Esophagus (tissue), 2 donors: ENCODE results near the gene EPN3. TPM values are rescaled to one million over a fixed set of nuclear protein-coding genes. Genes with fewer than 3 reads are reported as not detected.

Experiments
- H3K27ac ChIP-seq, 2 donors: one replicate each; pipeline ENCODE4 v1.5.1; 2013; ENCODE audit warnings: low read depth in 2 of 2, mild to moderate bottlenecking in 2 of 2, inconsistent platforms in 1 of 2, low read length in 1 of 2, moderate library complexity in 1 of 2
- H3K27me3 ChIP-seq, 2 donors: one replicate each; pipeline ENCODE4 v1.6.1; 2013; ENCODE audit warnings: low read length in 2 of 2, control low read depth in 1 of 2, mild to moderate bottlenecking in 1 of 2; ENCODE audit not compliant: insufficient read depth in 2 of 2, control insufficient read depth in 1 of 2
- H3K36me3 ChIP-seq, 2 donors: one replicate each; pipeline ENCODE4 v1.6.1; 2013; ENCODE audit warnings: low read length in 1 of 2; ENCODE audit not compliant: control insufficient read depth in 2 of 2, insufficient read depth in 2 of 2
- H3K4me1 ChIP-seq, 2 donors: one replicate each; pipeline ENCODE4 v1.6.1; 2013; ENCODE audit warnings: low read length in 1 of 2; ENCODE audit not compliant: control insufficient read depth in 2 of 2, insufficient read depth in 2 of 2
- H3K4me3 ChIP-seq, 2 donors: one replicate each; pipeline ENCODE4 v1.5.1; 2013; ENCODE audit warnings: low read length in 2 of 2, mild to moderate bottlenecking in 2 of 2, low read depth in 1 of 2, moderate library complexity in 1 of 2
- H3K9me3 ChIP-seq, 2 donors: one replicate each; pipeline ENCODE4 v1.6.1; 2013; ENCODE audit warnings: mild to moderate bottlenecking in 2 of 2, low read depth in 1 of 2, low read length in 1 of 2, moderate library complexity in 1 of 2; ENCODE audit not compliant: control insufficient read depth in 2 of 2, insufficient read depth in 1 of 2
- WGBS, 2 donors: extraction: QIAGEN DNeasy Blood & Tissue Kit; methylation state at CpG; one replicate each; pipeline ENCODE4 v1.1.7; 2013; 5-methylcytosine and 5-hydroxymethylcytosine counted together
- polyA plus RNA-seq, 2 donors: library from polyadenylated mRNA; stranded (reverse); fragments of 200-250 nt; gene quantifications; one replicate each; pipeline ENCODE4 v1.2.3, GENCODE V29; 2013
- donor health status: healthy with polysubstance abuse.
- donor health status: Bipolar disorder and iron deficiency.

Gene EPN3
- polyA plus RNA-seq, 2 donors = 40.5 to 59.8 TPM

DNA sequence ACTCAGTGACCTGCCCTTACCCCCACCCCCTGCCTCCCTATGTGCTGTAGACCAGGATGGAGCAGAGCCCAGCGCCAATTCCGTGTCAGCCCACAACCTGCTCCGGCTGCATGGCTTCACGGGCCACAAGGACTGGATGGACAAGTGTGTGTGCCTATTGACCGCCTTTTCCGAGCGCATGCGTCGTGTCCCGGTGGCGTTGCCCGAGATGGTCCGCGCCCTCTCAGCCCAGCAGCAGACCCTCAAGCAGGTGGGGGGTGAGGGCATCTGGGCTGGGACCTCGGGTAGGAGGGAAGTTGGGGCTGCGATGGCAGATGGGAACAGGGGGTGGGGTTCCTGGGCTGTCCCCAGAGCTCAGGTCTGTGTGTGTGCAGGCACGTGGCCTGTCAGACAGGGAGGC is 21.7 kb downstream of the EPN3 start:
- WGBS, 2 donors = 92 to 94% methylated on average over 17 of the region's 17 CpGs
- peaks cover 0 to 14% of the 10 kb centered on the region in 2 donors for H3K36me3 ChIP-seq
- no peak overlapping the region for H3K27ac ChIP-seq
- H3K4me1 ChIP-seq = peaks cover under 1 to 6% of the 10 kb centered on the region in 2 donors
- H3K27me3 ChIP-seq = peaks cover 0 to 6% of the 10 kb centered on the region in 2 donors
- H3K4me3 ChIP-seq = no peak overlapping the region
- no peaks in the 10 kb centered on the region for H3K9me3 ChIP-seq

DNA sequence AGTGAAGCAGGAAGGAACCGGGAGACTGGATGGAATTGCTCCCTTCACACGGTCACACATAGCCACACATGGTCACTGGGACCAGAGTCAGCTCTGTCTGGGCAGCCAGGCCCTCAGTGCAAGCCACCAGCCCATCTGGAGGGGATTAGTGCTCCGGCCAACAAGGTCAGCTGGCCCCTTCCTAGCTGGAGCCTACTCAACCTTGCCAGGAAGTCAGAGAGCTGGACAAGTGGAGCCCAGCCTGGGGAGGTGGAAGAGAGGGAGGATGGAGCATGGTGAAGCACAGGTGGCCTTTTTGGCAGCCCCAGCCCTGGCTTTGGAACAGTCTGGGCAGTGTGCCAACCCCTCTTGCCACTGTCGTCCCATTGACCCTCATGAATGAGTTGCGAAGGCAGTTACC is 24.3 kb downstream of the EPN3 start:
- no peaks in the 10 kb centered on the region for H3K9me3 ChIP-seq
- H3K4me3 ChIP-seq = no peak overlapping the region
- no peak overlapping the region for H3K27ac ChIP-seq
- peaks cover 12 to 13% of the 10 kb centered on the region in 2 donors for H3K4me1 ChIP-seq
- H3K36me3 ChIP-seq = peaks cover 0 to 9% of the 10 kb centered on the region in 2 donors
- 61 to 68% methylated on average over 4 to 5 of the region's 5 CpGs for WGBS, 2 donors
- peaks cover 0 to 26% of the 10 kb centered on the region in 2 donors for H3K27me3 ChIP-seq

DNA sequence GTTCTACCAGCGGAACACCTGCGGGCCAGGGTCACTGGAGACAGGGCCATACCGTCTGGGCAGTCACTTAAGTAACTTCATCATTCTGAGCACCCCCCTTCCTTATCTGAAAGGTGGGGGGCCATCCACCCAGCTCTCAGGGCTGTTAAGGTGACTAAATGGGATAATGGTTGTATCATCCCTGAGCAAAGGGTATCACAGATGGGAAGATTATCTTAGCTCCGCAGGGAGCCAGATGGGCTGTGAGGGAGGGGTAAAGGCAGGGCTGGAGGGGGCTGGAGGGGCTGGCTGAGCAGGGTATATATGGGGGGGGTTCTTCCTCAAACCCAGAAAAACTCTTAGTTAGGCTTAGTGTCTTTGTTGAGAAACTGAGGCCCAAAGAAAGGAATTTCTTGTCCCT is 25.1 kb downstream of the EPN3 start:
- 87 to 94% methylated on average over 4 of the region's 4 CpGs for WGBS, 2 donors
- no peak overlapping the region for H3K4me3 ChIP-seq
- H3K27ac ChIP-seq = no peak overlapping the region
- H3K27me3 ChIP-seq = peaks cover 0 to 31% of the 10 kb centered on the region in 2 donors
- no peaks in the 10 kb centered on the region for H3K9me3 ChIP-seq
- peaks cover 12 to 13% of the 10 kb centered on the region in 2 donors for H3K4me1 ChIP-seq
- peaks cover 0 to 9% of the 10 kb centered on the region in 2 donors for H3K36me3 ChIP-seq

DNA sequence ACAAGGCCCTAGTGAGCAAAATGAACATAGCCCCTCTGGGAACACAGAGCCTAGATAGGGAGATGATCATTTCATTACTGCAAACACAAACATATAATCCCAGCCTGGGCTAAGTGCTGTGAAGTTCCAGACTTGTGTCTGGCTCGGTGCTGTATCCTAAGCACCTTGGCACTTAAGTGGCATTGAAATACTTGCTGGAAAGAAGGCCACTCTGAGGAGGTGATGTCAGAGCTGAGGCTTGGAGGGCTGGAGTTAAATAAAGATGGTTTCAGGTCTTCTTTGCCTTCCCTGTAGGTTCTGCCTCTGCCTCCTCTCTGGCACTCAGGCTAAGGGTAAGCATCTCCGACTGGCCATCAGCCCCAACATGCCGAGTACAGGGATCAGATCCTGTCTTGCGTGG is 25.6 kb downstream of the EPN3 start:
- WGBS, 2 donors = 74 to 75% methylated on average over 4 of the region's 4 CpGs
- peaks cover 0 to 31% of the 10 kb centered on the region in 2 donors for H3K27me3 ChIP-seq
- H3K4me3 ChIP-seq = no peak overlapping the region
- H3K9me3 ChIP-seq = no peaks in the 10 kb centered on the region
- no peak overlapping the region for H3K27ac ChIP-seq
- H3K4me1 ChIP-seq = peaks cover 12 to 13% of the 10 kb centered on the region in 2 donors
- peaks cover 0 to 9% of the 10 kb centered on the region in 2 donors for H3K36me3 ChIP-seq

DNA sequence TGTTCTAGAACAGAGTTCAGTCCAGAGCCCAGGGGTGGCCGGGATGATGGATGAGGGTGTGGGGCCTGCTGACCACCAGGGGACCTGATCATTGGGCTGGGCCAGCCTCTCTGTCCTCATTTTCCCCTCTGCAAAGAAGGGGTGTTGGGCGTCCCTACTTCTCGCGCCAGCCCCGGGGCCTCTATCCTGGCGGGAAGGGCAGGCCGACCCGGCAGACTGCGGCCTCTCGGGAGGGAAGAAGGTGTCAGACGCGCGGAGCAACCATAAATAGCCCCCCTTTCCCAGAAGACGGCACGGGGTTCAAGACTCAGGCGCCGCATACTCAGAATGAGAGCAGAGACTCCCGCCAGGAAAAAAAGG is 26.0 kb downstream of the EPN3 start:
- peaks cover 0 to 31% of the 10 kb centered on the region in 2 donors for H3K27me3 ChIP-seq
- H3K27ac ChIP-seq = no peak overlapping the region
- H3K4me1 ChIP-seq = peaks cover 12 to 13% of the 10 kb centered on the region in 2 donors
- peaks cover 0 to 9% of the 10 kb centered on the region in 2 donors for H3K36me3 ChIP-seq
- H3K4me3 ChIP-seq = no peak overlapping the region
- no peaks in the 10 kb centered on the region for H3K9me3 ChIP-seq
- WGBS, 2 donors = 30 to 31% methylated on average over 18 of the region's 18 CpGs

DNA sequence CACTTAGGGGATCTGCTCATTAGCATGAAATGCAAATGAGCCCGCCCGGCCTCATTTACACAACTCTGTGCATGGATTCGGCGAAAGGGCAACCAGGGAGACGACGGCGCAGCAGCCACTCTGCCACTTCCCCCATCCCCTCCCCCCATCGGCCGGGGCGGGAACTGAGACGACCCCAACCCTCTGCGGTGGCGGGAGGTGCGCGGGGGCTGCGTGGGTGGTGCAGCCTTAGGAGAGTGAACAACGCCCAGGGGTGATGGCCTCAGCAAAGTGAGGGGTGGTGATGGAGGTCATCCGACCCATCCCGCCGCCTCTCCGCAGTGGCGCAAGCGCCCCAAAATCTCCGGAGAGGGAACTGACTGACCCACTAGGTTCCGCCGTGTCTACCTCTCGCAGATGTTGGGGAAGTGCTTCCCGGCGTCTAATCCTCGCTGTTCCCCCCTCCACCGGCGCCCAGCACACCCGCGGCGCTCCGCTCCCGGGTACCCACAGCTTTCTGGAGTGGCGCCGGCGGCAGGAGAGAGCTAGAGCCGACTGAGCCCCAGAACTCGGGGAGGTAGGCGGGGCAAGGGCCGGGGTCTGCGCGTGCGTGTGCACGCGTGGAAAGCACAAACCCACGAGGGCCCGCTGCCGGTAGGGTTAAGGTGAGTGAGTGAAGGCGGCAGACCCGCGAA is 26.5 kb downstream of the EPN3 start:
- peaks cover 0 to 31% of the 10 kb centered on the region in 2 donors for H3K27me3 ChIP-seq

DNA sequence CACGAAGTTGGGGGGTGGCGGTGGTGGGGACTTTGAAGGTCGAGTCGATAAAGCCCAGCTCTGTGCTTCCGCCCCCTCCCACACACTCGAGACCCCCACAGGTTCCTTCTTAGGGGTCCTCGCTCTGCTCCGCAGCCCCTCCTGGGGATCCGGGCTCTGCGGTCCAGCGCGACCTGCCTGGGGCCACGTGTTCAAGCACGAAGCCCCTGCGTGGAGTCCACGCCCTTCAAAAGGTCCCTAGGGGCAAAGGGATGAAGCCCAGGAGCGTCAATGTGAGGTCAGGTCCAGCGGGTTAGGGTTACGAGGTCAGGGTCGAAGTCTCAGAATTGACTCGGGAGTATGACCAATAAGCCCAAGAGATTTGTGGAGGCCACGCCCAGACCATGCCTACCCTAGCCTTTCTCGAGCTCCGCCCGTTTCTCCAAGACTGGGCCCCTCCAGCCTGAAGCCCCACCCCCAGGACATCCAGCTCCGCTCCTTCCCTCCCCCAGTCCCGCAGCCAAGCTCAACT is 27.2 kb downstream of the EPN3 start:
- H3K27ac ChIP-seq = no peak overlapping the region
- 6 to 7% methylated on average over 27 of the region's 27 CpGs for WGBS, 2 donors
- H3K4me1 ChIP-seq = peaks cover 12 to 13% of the 10 kb centered on the region in 2 donors
- H3K36me3 ChIP-seq = peaks cover 0 to 5% of the 10 kb centered on the region in 2 donors
- peaks cover 0 to 31% of the 10 kb centered on the region in 2 donors for H3K27me3 ChIP-seq
- H3K4me3 ChIP-seq = peak overlapping the region; percentile 40 to 48
- no peaks in the 10 kb centered on the region for H3K9me3 ChIP-seq

More for the DNA sequence above, 26.5 kb downstream of the EPN3 start:
- 3 to 4% methylated on average over 50 to 55 of the region's 55 CpGs for WGBS, 2 donors
- Histone ChIP-seq H3K9me3 (no peaks in the 10 kb centered on the region), H3K36me3 (peaks cover 0 to 9% of the 10 kb centered on the region in 2 donors), H3K4me1 (peaks cover 12 to 13% of the 10 kb centered on the region in 2 donors), H3K27ac (no peak overlapping the region), H3K4me3 (peak overlapping the region in 1 of 2 donors; percentile 8)

DNA sequence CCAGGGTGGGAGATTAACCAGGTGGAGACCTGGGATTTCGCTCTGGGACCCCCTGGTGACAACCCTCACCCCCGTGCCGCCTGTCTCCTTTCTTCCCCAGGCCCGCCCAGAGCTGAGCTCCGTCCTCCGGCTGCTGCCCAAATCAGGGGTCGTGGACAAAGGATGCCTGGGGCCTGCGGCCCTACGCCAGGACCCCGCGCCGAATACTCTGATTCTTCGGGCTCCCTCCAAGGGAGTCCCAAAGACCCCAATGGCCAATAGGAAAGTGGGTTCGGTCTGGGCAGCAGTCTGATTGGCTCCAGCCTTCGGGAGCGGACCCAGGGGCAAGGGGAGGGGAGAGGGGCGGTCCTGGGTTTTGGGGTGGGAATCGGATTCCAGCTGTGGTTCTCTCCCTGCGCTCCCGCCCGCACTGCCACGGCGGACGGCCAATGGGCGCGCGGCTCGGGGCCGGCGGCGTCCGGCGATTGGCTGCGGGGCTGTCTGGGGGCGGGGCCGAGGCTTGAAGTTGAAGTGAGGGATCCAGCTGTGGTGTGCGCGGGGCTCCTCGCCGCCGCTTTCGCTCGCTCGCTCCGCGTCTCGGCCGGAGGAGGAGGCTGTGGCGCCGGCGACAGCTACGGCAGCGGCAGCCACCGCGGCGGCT is 27.8 kb downstream of the EPN3 start, which contains the start of gene CACNA1G:
Gene CACNA1G, plus strand, starts transcription at position 531 of the 640 bp plus-strand sequence. CDS start 745 bp downstream, outside the sequence.
- Histone ChIP-seq H3K27ac (no peak within 1 kb of the TSS), H3K27me3 (peaks cover 0 to 31% of the 10 kb centered on the region in 2 donors), H3K4me3 (peak within 1 kb of the TSS; percentile 40 to 48), H3K4me1 (peaks cover 12 to 13% of the 10 kb centered on the region in 2 donors), H3K9me3 (no peaks in the 10 kb centered on the region), H3K36me3 (no peaks in the 10 kb centered on the region)
- 1 to 3% methylated on average over 22 to 56 of the region's 56 CpGs for WGBS, 2 donors

DNA sequence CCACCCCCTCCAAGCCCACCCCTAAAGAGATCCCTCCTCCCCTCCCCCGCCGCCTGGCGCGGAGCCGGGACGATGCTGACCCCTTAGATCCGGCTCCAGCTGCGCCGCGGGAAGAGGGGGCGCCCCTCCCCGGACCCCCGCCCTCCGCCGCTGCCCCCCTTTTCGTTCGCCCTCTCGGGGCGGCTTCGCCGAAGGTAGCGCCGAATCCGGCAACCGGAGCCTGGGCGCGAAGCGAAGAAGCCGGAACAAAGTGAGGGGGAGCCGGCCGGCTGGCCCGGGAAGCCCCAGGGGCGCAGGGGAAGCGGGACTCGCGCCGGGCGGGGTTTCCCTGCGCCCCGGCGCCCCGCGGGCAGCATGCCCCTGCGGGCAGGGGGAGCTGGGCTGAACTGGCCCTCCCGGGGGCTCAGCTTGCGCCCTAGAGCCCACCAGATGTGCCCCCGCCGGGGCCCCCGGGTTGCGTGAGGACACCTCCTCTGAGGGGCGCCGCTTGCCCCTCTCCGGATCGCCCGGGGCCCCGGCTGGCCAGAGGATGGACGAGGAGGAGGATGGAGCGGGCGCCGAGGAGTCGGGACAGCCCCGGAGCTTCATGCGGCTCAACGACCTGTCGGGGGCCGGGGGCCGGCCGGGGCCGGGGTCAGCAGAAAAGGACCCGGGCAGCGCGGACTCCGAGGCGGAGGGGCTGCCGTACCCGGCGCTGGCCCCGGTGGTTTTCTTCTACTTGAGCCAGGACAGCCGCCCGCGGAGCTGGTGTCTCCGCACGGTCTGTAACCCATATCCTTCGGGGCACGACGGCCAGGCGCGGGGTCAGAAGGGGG is 28.6 kb downstream of the EPN3 start:
- H3K9me3 ChIP-seq = no peaks in the 10 kb centered on the region
- H3K27me3 ChIP-seq = peaks cover 0 to 31% of the 10 kb centered on the region in 2 donors
- whole genome bisulfite sequencing, 2 donors = 1 to 2% methylated on average over 63 to 88 of the region's 88 CpGs
- peaks cover 12 to 13% of the 10 kb centered on the region in 2 donors for H3K4me1 ChIP-seq
- H3K4me3 ChIP-seq = peak overlapping the region in 1 of 2 donors; percentile 48
- no peak overlapping the region for H3K27ac ChIP-seq
- no peaks in the 10 kb centered on the region for H3K36me3 ChIP-seq
